Stimulated activated CD4-positive, alpha-beta T cell treated with anti-CD3 and anti-CD28 coated beads, Interleukin-12 subunit alpha, Interleukin-12 subunit beta, amount 100 ng/mL, for 4 hours (primary cell): Measurements from ENCODE around the gene TULP4.
"Not testable (repeated sequence)": the region's sequence is repeated elsewhere in the genome, so short reads cannot be mapped to it uniquely, and the experiment has no call there.

Experiments used
- DNase-seq: peaks from one replicate; pipeline ENCODE4 v3.0.0-alpha.2; 2020

TULP4 gene

DNA sequence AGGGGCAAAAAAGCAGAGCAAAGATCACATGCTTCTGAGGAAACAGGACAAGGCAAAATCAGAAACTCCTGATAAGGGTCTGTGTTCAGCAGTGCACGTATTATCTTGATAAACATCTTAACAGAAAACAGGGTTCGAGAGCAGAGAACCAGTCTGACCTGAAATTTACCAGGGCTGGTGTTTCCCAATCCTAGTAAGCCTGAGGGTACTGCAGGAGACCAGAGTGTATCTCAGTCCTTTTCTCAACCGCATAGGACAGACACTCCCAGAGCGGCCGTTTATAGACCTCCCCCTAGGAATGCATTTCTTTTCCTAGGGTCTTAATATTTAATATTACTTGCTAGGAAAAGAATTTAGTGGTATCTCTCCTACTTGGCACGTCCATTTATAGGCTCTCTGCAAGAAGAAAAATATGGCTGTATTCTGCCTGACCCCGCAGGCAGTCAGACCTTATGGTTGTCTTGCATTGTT is 15.4 kb upstream of the TULP4 start:
- DNase-seq = not testable (repeated sequence)

DNA sequence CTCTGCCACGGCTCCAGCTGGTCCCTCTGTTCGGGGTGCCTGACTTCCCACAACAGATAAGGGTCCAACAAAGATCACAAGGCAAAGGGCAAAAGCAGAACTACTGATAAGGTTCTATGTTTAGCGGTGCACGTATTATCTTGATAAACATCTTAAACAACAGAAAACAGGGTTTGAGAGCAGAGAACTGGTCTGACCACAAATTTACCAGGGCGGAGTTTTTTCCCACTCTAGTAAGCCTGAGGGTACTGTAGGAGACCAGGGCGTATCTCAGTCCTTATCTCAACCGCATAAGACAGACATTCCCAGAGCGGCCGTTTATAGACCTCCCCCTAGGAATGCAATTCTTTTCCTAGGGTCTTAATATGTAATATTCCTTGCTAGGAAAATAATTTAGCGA is 14.6 kb upstream of the TULP4 start:
- not testable (repeated sequence) for DNase-seq

DNA sequence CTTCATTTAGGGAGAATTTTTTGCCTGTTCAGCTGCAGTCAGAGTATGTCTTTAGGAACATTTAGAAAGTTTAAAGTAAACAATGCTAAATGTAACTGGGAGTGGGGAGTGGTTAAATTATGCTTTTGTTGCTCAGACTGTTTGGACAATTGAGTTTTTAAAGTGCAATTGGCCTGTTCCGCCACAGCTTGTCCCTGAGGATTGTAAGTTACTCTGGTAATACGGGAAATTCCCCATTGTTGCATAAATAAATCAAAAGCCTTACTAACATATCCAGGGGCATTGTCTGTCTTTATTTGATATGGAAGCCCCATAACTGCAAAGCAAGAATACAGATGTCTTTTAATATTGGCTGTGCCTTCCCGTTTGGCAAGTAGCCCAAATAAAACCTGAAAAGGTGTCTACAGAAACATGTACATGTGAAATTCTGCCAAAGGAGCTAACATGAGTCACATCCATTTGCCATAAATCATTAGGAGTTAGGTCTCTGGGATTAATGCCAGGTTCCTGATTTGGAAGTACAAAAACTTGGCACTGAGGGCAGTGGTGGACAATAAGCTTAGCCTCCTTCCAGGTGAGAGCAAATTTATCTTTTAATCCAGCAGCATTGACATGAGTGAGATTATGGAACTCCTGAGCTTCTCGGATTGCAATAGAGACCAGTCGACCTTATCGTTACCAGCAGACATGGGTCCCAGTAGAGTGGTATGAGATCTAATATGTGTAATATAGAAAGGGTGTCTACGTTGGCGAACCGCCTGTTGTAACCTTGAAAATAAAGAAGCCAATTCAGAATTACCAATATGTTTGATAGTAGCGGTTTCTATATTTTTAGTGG is 11.7 kb upstream of the TULP4 start:
- DNase-seq = not testable (repeated sequence)

DNA sequence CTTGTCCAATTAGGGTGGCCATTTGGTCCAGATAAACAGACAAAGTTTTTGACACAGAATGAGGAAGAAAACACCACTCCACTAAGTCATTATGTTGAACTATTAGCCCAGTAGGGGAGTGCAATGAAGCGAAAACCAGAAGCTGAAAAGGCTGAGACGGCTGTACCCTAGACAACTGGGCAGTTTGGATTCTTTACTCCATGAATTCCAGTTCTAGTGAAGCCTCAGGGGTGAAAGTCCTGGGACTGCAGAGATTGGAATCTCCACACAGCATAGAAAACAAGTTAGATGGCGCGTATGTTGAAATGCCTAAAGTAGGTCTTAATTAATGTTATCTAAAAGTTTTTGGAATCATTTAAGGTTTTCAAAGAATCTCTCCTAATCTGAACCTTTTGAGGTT is 10.7 kb upstream of the TULP4 start:
- DNase-seq = not testable (repeated sequence)

DNA sequence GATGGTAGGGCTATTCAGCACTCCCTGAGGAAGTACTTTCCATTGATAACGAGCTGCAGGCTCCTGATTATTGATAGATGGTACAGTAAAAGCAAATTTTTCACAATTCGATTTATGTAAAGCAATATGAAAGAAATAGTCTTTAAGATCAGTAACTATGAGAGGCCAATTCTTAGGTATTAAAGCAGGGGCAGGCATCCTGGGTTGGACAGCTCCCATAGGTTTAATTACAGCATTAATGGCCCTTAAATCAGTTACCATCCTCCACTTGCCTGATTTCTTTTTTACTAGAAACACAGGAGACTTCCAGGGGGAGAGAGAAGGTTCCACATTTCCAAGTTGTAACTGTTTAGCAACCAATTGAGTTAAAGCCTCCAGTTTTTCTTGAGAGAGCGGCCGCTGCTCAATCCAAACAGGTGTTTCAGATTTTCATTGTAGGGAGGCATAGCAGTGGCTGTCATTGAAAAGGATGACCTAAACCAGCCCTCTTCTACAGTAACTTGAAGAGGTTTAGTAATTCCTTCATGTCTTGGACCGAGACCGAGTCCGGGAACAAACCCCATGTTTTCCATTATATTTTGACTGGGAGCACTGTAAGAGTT is 10.0 kb upstream of the TULP4 start:
- not testable (repeated sequence) for DNase-seq

DNA sequence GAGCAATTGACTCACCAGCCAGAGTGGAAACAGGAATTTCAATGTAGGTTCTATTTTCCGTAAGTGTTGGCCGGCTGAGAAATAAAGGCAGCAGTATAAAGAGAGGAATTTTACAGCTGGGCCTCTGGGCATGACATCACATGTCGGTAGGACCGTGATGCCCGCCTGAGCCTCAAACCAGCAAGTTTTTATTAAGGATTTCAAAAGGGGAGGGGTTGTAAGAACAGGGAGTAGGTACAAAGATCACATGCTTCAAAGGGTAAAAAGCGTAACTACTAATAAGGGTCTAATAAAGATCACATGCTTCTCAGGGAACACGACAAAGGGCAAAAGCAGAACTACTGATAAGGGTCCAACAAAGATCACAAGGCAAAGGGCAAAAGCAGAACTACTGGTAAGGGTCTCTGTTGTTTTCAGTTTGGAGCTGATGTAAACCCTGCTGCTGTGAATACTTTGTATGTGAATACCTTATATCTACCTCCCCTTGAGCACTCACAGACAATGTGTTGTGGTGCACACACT is 9.0 kb upstream of the TULP4 start:
- DNase-seq = no peak

DNA sequence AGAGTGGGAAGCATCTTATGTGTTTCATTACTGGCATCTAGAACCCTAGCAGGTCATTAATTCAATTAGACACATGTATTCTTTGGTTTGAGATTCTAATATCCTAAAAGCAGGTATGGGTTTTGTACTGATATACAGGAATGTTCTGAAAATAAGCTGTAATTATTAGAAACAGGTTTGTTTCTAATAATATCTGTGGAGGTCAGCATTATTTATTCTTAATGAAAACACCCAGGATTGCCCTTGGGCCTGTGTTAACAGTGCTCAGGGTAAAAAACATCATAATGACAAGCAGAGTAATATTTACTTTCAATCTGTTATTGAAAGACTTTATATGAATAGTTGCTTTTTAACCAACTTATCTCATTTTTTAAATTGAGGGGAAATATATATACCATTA is 8.0 kb upstream of the TULP4 start:
- DNase-seq = no peak

DNA sequence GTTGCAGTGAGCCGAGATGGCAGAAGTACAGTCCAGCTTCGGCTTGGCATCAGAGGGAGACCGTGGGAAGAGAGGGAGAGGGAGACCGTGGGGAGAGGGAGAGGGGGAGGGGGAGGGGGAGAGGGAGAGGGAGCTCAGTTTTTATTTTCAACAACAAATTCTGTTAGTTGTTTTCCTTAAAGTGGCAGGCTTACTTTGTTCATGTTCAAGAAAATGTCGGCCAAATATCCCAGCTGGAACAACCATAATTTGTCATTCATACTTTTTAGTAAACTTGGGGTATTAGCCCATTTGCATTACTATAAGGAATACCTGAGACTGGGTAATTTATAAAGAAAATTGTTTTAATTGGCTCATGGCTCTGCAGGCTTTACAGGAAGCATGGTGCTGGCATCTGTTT is 2.5 kb upstream of the TULP4 start:
- no peak for DNase-seq

DNA sequence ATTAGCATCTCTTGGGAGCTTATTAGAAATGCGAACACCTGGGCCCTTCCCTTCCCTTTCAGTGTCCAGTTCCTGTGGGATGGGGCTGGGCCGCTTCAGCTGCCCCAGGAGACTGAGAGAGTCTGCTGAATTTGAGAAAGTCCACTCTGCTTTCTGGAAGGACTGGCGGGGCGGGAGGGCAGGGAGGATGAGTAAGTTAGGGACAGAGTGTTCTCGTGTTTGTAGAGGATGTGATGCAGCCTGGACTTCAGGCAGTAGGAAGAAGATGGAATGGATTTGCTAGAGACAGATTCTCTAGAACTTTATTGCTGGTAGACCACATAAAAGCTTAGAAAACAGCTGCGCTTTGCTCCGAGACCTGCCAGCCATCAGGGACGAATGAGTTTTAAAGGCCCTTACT is 1.1 kb upstream of the TULP4 start:
- no peak for DNase-seq

DNA sequence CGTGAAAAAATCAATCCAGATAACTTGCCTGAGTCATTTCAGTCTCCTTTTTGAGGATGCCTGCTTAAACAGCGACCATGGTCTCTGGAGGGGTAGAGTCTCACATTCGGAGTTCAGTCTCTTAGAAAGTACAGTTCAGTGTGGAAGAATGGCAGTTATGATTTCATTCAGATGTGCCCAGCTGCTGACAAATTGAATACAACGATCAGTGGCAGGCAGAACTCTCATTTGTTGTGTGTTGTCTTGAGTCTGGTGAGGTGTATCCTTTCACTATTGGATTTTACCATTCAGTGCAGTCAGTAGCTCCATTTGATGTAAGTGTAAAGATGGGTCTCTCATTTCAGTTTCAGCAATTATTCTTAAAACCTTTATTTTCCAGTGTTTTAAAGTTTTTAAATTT is 639 bp upstream of the TULP4 start:
- DNase-seq = no peak

DNA sequence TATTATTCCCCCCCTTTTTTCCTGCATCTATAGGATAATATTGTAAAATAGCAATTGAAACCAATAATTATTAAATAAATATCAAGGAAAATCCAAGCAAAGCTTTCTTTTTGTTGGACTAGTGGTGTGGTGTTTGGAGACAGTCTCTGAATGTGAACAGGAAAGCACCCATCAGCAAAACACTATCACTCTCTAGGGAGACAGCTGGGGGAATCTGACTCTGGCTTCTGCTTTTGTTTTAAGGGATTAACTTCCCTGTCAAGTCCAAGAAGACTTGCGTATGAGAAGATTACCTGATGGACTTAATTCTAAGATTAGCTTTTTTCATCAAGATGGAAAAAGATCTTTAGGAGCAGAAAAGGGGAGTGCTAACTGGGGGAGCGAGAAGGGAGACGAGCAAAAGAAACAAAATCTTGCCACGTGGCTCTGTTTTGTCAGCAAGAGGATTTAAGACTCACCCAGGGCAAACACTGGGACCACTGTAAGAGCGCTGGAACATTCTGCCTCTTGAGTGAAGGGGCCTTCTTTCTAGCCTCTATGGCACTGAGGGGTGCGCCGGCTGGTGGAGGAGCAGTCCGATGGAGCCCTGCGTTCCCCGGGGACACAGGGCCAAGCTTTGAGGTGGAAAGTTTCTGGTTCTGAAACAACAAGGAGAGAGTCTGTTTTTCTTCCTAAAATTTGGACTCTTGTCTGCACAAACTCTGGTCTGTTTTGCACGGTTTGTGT is 570 bp downstream of the TULP4 start:
- DNase-seq = no peak

DNA sequence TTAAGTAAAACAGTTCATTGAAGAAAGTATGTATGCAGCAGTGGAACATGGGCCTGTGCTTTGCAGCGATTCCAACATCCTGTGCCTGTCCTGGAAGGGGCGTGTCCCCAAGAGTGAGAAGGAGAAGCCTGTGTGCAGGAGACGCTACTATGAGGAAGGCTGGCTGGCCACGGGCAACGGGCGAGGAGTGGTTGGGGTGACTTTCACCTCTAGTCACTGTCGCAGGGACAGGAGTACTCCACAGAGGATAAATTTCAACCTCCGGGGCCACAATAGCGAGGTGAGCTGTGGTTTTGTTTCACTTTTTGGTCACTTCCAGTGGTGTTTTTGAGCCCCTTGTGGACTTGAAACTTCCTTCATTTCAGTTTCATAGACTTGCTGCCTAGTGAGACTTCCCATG is 1.7 kb downstream of the TULP4 start:
- no peak for DNase-seq

DNA sequence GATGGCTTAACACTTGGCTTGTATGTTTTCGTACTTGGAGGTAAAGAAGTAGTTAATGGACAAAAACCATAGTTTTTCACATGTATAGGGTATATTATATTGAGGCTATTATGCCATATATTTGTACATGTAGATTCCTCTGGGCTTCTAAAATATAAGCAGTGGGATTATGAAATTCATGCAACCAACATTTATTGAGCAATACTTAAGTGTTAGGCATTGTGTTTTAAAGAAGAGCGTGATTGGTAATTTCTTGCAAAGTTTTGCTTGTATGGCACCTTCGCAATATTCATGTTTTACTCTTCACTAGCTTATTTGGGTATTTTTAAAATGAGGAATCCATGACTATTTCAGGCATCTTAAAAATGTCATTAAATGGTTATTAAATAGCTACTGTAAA is 2.5 kb downstream of the TULP4 start:
- DNase-seq = no peak

DNA sequence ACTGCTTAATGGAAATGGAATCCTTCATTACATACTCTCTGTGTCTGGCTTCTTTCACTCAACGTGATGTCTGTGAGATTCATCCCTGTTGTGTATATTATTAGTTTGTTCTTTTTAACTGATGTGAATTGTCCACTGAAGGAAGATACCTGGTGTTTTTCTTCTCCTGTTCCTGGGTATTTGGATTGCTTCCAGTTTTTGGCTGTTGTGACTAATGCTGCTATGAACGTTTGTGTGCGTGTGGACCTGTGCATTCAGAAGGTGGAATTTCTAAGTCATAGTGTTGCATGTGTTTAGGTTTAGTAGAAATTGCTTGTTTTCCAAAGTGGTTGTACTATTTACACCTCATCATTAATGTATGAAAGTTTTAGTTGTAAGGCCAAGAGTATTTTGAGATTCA is 3.8 kb downstream of the TULP4 start:
- DNase-seq = no peak

DNA sequence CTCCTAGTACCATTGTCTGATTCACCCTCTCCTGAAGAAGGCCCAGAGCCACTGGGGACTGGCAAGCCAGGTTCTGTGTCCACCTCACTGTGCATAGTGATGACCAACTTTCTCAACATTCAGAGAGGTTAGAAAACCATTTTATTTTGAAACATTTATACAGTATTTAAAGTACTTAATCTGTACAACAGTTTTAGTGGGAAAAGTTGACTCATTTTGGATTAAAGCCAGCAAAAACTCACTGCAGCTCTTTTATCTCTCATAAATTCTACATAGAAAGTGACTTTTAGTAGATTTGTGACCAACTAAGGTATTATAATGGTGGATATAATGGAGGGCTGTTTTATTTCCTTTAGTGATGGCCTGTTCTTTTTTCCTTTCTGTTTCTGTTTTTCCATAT is 9.7 kb downstream of the TULP4 start:
- DNase-seq = no peak

DNA sequence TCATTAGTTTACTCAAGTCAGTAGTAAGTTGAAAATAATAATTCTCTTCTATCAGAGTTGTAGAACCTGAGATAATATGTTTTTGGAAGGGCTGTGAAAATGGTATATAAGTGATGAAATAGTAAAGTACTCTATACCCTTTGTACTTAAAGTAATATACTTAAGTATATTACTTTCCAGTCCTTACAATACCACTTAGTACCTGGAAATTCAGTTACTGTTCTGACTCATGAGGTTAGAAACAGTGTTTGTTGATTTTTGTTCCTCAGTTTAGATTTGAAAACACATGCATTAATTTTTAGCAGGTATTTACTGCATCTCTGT is 10.1 kb downstream of the TULP4 start:
- DNase-seq = no peak

DNA sequence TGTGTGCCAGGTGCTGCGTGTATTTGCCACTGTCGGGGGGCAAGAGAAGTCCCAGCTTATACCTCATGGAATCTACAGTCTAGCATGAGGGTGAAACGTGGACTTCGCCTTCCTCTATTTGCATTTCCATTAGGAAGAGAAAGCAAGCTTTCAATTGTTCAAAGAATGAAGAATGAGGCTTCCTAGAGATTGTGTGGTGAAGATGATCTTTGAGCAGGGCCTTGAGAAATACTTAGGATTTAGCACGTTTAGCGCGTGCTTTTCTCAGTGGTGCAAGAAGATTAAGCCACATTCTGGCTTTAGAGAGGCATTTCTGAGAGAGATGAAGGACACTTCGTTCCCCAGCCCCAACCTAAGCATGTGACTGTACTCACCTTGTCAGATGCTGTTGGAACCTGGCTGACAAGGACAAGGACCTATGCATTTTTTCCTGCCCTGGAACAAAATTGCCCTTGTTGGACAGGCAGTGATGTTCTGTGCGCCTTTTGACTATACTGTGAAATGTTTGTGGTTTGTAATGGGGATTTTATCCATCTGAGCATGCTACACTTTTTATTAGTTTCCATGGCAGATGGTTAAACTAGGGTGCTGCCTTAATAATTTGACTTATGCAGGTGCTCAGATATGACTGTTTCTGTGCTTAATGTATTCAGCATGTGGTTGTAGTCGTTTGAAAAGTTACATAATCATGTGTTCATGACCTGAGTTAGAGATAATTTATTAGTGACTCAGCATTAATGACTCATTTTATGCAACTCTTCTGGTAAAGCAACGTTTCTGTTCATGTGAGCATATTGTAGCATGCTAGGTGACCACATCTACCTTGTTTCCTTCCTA is 10.7 kb downstream of the TULP4 start:
- no peak for DNase-seq

DNA sequence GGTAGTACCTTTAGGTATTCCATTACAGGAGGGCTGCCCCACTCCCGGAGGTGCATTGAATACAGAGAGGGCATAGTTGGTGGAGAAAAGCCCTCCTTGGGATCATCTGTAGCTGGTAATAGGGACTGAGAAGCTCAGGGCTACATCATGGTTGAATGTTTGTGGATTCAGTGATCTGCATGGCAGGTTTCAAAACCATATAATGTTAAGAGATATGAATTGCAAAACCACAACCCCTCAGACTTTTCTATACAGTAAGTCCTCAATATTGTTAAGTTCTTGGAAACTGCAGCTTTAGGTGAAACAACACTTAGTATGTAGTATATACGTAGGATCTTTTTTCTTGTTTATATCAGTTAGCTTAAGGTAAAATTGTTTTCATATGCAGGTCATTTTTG is 11.3 kb downstream of the TULP4 start:
- DNase-seq = no peak

DNA sequence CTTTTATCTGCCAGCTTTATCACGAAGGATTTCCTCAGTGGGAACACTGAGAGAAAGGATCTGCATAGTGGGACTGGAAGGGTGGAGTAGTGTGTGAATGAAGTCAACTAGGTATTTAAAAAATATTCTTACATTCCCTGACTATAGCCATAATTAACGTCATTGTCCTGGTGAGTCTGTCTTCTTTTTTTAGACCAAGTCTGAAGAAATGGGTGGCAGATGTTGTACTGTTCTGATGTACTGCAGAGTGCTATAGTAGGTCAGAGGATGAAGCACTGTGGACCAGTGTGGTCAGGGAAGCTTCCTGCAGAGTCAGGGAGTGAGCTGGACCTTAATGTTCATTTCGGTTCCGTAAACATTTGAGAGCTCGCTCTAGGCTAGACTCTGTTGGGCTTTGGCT is 11.9 kb downstream of the TULP4 start:
- DNase-seq = no peak

DNA sequence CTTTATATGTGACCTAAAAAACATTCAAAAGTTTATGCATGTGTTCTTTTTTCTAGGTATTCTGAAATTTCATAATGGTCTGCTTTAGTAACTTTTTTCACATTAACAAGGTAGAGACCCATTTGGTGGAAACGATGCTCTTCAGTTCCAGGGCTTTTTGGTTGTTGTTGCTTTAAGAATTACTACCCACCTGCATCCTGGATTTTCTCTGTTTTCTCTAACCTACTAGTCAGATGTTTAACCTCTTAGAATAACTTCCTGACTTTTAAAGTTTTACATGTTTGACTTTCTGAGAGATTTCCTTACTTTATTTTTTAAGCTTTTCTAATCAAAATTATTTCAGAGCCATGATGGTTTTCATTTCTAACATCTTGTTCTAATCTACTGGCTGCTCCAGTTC is 14.9 kb downstream of the TULP4 start:
- DNase-seq = no peak

DNA sequence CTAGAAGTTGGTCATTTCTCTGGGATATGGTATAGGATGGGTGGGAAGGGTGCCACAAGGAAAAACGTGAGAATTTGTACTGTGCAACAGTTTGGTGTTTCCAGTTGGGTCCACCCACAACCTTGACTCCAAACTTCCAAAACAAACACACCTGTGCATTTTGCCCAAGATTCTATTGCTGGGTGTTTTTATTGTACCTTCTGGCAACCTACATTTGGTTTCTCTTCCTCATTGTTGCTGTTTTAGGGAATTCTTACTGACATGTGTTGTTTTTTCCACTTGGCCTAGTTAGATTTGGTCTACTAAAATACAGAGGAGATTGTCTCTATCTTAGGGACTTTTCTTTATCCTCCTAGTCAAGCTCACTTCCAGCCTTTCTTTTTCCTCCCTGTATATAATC is 16.7 kb downstream of the TULP4 start:
- no peak for DNase-seq

DNA sequence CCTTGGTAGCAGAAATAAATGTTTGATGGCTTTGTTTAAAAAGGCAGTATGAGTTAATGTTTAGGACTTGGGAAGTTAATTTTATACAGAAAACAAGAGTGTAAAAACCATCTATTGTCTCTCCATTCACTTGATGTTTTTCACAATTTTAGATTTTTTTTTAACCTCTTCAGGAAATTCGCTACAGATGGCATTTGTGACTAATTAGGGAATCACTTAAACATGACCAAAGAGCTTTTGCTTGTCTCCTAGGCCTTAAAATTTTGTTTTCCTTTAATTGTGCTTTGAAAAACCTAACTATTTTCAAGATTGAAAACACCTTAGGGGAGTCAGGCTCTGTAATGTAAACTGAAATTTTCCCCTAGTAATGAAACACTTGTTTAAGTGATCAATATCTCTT is 17.3 kb downstream of the TULP4 start:
- no peak for DNase-seq

DNA sequence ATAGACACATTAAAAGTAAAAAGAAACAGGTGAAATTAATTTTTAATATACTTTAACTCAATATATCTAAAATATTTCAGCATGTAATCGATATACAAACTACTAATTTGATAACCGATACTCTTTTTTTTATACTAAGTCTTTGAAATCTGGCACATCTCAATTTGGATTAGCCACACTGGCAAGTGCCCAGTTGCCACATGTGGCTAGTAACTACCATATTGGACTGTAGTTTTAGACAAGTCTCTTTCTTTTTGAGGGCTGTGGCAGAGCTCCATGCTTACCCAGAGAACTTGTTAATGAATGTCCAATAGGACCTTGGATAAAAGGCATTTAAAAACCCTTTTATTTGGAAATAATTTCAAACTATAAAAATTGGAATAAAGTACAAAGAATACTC is 17.8 kb downstream of the TULP4 start:
- no peak for DNase-seq
